ENCODE measurements around the gene HHEX.

DNA sequence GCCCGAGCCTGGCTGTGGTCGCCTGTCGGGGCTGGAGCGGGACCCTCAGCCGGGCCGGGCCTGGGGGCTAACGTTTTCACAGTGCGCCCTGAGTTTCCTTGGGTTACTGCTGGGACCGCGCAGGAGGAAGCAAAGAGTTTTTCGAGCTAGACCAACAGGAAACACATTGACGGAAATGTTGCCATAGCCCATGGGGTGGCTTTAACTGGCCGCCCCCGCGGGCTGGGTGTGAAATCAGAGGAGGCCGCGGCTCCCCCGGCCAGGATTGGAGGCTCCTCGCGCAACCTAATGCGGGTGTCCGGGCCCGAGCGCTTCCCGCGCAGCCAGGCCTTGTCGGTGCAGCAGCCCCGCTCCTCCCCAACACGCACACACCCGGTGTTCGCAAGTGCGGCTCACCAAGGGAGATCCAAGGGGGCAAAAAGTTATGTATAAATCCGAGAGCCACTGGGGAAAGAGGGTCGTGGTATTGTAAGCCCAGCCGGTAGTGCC lies 1.9 kb downstream of the HHEX start:
- TF ChIP-seq, protein P1, sequence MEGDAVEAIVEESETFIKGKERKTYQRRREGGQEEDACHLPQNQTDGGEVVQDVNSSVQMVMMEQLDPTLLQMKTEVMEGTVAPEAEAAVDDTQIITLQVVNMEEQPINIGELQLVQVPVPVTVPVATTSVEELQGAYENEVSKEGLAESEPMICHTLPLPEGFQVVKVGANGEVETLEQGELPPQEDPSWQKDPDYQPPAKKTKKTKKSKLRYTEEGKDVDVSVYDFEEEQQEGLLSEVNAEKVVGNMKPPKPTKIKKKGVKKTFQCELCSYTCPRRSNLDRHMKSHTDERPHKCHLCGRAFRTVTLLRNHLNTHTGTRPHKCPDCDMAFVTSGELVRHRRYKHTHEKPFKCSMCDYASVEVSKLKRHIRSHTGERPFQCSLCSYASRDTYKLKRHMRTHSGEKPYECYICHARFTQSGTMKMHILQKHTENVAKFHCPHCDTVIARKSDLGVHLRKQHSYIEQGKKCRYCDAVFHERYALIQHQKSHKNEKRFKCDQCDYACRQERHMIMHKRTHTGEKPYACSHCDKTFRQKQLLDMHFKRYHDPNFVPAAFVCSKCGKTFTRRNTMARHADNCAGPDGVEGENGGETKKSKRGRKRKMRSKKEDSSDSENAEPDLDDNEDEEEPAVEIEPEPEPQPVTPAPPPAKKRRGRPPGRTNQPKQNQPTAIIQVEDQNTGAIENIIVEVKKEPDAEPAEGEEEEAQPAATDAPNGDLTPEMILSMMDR (IDR thresholded peaks at IDR 0.05; ENCODE audit: low read length), result no peak
- no peak for TF ChIP-seq EZH2phosphoT487 (IDR thresholded peaks at IDR 0.05; ENCODE audit: low read length)
- no peak for TF ChIP-seq EZH2 (optimal IDR thresholded peaks at IDR 0.05; ENCODE audit: low read depth, low read length)

Data from MM.1S (cell line).